Coronary artery (tissue), 2 donors: ENCODE results near the gene GAMT.

Experiments
- DNase-seq: peaks from one replicate; pipeline ENCODE4 v3.0.0-alpha.2; 2017; ENCODE audit warnings: low spot score
- H3K27ac ChIP-seq, 2 donors: fragments of 200-600 bp; sonication (generic); one replicate each; pipeline ENCODE4 v1.5.1; 2016 to 2019
- H3K4me3 ChIP-seq: fragments of 200-600 bp; sonication (generic); 2 replicates; pipeline ENCODE4 v1.5.1; 2016; ENCODE audit warnings: mild to moderate bottlenecking, moderate library complexity
- CTCF ChIP-seq: fragments of 200-600 bp; sonication (generic); IDR thresholded peaks from one replicate; pipeline ENCODE4 v1.5.1; 2019; ENCODE audit warnings: antibody characterized with exemption

GAMT gene

DNA sequence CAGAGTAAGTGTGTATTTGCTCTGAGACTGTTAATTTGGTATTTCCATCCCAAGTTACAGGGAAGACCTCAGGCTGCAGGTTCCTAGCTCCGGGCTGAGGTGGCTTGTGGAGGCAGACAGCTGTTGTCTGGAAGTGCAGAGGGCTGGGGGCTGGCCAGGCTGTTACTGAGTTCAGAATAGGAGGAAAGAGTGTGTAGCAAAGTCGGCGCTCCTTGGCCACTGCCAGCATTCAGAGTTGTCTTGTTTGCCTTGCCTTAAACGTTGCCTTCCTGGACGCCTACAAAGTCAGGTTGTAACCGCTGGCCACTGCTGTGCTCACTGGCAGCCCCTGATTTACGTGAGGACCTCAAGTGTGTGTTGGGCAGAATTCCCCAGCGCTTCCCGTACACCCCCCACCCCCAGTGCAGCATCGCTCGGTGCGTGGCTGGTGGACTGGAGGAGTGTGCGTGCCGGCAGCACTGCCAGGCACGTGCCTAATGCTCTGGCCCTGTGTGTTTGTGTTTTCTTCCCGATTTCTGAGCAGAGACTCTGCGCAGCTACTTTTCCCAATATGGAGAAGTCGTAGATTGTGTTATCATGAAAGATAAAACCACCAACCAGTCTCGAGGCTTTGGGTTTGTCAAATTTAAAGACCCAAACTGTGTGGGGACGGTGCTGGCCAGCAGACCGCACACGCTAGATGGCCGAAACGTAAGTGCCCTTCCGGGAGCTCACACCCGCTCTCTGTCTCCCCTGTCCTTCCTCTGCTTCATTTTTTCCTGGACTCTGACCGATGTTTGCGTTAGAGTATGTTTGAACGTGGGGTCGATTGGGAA is 16.5 kb upstream of the GAMT start:
- no peak for DNase-seq
- Histone ChIP-seq H3K4me3 (no peak overlapping the region), H3K27ac (peak overlapping the region in 1 of 2 donors; percentile 3)
- TF ChIP-seq CTCF, result no peak

DNA sequence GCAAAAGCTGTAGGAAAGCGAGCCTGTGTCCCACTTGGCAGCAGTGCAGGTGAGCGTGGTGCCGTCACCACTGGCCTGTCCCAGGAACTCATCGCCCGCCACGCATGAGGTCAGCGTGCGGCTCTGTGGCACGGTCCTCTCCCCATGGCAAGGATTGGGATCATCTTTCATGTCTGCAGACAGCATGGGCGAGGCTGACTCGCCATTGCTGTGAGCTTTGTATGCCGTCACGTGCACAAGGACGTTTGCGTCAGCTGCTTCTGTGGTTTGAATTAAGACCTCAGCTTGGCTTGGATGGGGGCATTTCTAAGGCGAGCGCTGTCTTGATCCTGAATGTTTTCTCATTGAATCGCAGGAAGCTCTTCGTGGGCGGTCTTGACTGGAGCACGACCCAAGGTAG is 15.8 kb upstream of the GAMT start:
- no peak for TF ChIP-seq CTCF
- Histone ChIP-seq H3K4me3 (no peak overlapping the region), H3K27ac (peak overlapping the region in 1 of 2 donors; percentile 3)
- no peak for DNase-seq

- H3K4me3 ChIP-seq, result peak overlapping the region; percentile 57
- TF ChIP-seq CTCF, result no peak
- DNase-seq, result no peak
- peak overlapping the region; percentile 62 to 86 for H3K27ac ChIP-seq
Measured at GRCh38 chr19:1416014-1416841, 14.9 kb upstream of the GAMT start.

GRCh38 chr19:1412995-1413800 is 11.9 kb upstream of the GAMT start:
- DNase-seq, result no peak
- Histone ChIP-seq H3K4me3 (no peak overlapping the region), H3K27ac (no peak overlapping the region)
- TF ChIP-seq CTCF, result no peak

DNA sequence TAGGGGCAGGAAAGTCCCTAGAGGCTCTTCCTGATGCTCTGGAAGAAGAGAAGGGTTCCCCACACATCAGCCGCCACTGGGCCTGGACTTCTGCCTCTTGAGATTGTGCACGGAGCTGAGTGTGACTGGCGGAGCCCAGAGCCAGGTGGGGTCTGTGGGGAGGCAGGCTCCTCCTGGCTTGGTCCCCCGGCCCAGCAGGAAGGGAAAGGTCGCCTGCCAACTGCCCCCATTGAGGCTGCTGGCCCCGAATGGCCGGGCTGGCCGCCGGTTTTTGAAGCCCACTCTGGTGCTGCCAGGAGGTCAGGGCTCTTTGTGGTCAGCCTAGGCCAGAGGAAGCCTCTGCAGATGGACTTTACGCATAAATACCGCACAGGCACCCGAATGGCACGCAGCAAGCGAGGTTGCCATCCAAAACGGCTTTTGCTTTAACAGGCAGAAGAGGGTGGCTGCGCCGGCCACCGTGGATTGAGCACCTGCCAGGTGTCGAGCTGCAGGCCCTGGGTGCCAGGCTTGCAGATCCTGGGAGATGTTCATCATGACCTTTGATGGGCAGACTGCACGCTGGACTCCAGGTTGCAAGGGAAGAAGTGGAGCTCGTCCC is 11.1 kb upstream of the GAMT start:
- Histone ChIP-seq H3K27ac (peak overlapping the region; percentile 45 to 76), H3K4me3 (no peak overlapping the region)
- no peak for TF ChIP-seq CTCF
- no peak for DNase-seq
